Left ventricle myocardium inferior (tissue), 1 donor: Measurements from ENCODE around the gene PDPR. TPM values are rescaled to one million over a fixed set of nuclear protein-coding genes. Genes with fewer than 3 reads are reported as not detected.
"Not testable (repeated sequence)": the region's sequence is repeated elsewhere in the genome, so short reads cannot be mapped to it uniquely, and the experiment has no call there.

ENCODE experiments used
- DNase-seq: peaks from one replicate; pipeline ENCODE4 v3.0.0-alpha.2; 2020
- H3K27ac ChIP-seq: fragments of 200-600 bp; replicated peaks from 2 replicates; pipeline ENCODE4 v1.8.0; 2021
- H3K27me3 ChIP-seq: fragments of 200-600 bp; 2 replicates; pipeline ENCODE4 v1.8.0; 2021; ENCODE audit warnings: low read depth
- H3K36me3 ChIP-seq: fragments of 200-600 bp; 2 replicates; pipeline ENCODE4 v1.8.0; 2021
- H3K4me1 ChIP-seq: fragments of 200-600 bp; 2 replicates; pipeline ENCODE4 v1.8.0; 2021
- H3K4me3 ChIP-seq: fragments of 200-600 bp; 2 replicates; pipeline ENCODE4 v1.8.0; 2021; ENCODE audit warnings: mild to moderate bottlenecking, moderate library complexity
- H3K9me3 ChIP-seq: fragments of 200-600 bp; replicated peaks from 2 replicates; pipeline ENCODE4 v1.8.0; 2021
- intact Hi-C: fragments of 100-400 bp; cut with micrococcal nuclease; formaldehyde crosslinking; loops from one replicate; pipeline ENCODE4 v1.11.0; 2022
- total RNA-seq: library from RNA; stranded (reverse); fragmentation: NEBNext Ultra II Directional; extraction: Animal tissue kit (Norgen Biotek cat#: 25700); gene quantifications from one replicate; pipeline ENCODE4 v1.2.1, GENCODE V29; 2021
- donor health status: DM: no; HTN: yes; CAD: no; lungs with severe emphysema.

PDPR gene
- total RNA-seq, 1 donor from 2014 or later: 22.2 TPM

DNA sequence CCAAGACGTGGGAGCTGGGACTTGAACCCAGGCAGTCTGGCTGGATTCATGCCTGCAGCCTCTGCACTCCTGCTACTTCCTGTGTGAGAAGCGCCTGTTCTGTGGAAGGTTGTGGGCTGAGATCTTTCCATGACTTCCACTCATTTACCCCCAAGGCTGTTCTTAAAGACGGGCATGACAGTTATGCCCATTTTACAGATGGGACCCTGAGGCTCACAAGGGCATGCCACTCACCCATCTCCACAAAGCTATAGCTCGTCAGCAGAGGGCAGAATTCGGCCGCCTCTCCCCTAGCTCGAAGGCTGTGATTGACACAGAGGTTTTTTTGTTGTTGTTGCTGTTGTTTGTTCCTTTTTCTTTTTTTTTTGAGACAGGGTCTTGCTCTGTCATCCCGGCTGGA lies 85.9 kb downstream of the PDPR start:
- DNase-seq, H3K9me3 ChIP-seq, H3K27me3 ChIP-seq, intact Hi-C loops, H3K27ac ChIP-seq, H3K4me1 ChIP-seq, H3K36me3 ChIP-seq, H3K4me3 ChIP-seq: not testable (repeated sequence)

GRCh38 chr16:70203508-70203907 lies 89.4 kb downstream of the PDPR start:
- H3K27ac ChIP-seq, DNase-seq, H3K27me3 ChIP-seq, intact Hi-C loops, H3K4me3 ChIP-seq, H3K36me3 ChIP-seq, H3K9me3 ChIP-seq, H3K4me1 ChIP-seq: not testable (repeated sequence)

- H3K27me3 ChIP-seq, H3K27ac ChIP-seq, H3K4me1 ChIP-seq, intact Hi-C loops, H3K36me3 ChIP-seq, H3K4me3 ChIP-seq, H3K9me3 ChIP-seq, DNase-seq: not testable (repeated sequence)
Observed at GRCh38 chr16:70204010-70204409, 89.9 kb downstream of the PDPR start.

DNA sequence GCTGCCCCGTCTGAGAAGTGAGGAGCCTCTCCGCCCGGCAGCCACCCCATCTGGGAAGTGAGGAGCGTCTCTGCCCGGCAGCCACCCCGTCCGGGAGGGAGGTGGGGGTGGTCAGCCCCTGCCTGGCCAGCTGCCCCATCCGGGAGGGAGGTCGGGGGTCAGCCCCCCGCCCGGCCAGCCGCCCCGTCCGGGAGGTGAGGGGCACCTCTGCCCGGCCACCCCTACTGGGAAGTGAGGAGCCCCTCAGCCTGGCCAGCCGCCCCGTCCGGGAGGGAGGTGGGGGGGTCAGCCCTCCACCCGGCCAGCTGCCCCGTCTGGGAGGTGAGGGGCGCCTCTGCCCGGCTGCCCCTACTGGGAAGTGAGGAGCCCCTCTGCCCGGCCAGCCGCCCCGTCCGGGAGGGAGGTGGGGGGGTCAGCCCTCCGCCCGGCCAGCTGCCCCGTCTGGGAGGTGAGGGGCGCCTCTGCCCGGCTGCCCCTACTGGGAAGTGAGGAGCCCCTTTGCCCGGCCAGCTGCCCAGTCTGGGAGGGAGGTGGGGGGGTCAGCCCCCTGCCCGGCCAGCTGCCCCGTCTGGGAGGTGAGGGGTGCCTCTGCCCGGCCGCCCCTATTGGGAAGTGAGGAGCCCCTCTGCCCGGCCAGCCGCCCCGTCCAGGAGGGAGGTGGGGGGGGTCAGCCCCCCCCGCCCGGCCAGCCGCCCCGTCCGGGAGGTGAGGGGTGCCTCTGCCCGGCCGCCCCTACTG lies 90.7 kb downstream of the PDPR start:
- H3K4me1 ChIP-seq, H3K4me3 ChIP-seq, H3K27ac ChIP-seq, H3K9me3 ChIP-seq, H3K27me3 ChIP-seq, intact Hi-C loops, H3K36me3 ChIP-seq, DNase-seq: not testable (repeated sequence)

- H3K4me1 ChIP-seq, DNase-seq, H3K4me3 ChIP-seq, H3K27ac ChIP-seq, intact Hi-C loops, H3K36me3 ChIP-seq, H3K27me3 ChIP-seq, H3K9me3 ChIP-seq: not testable (repeated sequence)
Observed at GRCh38 chr16:70206382-70206781, 92.2 kb downstream of the PDPR start.

Other genes starting within 250 kb of the PDPR start
- 0.22 TPM for gene CLEC18A, start 163.0 kb upstream of the PDPR start, total RNA-seq
- gene CLEC18C, start 59.5 kb downstream of the PDPR start, total RNA-seq: not detected
- 11.3 TPM for gene EXOSC6, start 137.6 kb downstream of the PDPR start, total RNA-seq
- 61.0 TPM for gene AARS1, start 175.2 kb downstream of the PDPR start, total RNA-seq
- gene DDX19B, start 184.9 kb downstream of the PDPR start, total RNA-seq: 13.7 TPM
- 27.1 TPM for gene DDX19A, start 232.6 kb downstream of the PDPR start, total RNA-seq